GM12873 (cell line): Measurements from ENCODE around the gene MT1F.

Experiments used
- TF ChIP-seq, protein P1 (sequence below): IDR thresholded peaks from 2 replicates; pipeline ENCODE4 v1.5.1; 2012; ENCODE audit warnings: low read depth, mild to moderate bottlenecking, moderate library complexity, low read length, control low read depth; ENCODE audit not compliant: insufficient read depth; ENCODE audit errors: missing control alignments

Gene MT1F

DNA sequence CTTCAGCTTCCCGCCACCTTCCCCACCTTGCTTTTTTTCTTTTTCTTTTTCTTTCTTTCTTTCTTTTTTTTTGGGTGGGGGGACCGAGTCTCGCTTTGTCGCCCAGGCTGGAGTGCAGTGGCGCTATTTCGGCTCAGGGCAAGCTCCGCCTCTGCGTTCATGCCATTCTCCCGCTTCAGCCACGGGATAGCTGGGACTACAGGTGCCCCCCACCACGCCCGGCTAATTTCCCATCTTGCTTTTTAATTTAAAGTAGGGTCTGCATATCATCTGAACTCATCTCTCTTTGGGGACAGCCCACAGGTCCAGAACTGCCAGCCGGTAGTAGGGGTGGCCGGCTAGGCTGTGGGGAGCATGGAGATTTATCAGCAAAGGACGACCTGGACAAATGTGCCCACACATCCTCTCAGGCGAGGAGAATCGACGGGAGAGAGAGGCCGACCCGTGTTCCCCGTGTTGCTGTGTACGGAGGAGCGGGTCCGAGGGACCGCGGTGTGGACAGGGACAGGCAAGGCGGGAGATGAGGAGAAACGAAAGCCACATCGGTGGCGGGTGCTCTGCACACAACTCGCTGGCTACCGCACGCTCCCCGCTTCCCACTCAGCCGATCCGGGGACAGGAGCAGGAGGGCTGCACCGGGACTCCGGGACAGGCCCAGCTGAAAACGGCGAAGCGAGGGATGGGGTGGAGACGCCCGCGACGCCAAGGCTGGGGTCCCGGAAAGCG is 22.9 kb upstream of the MT1F start:
- TF ChIP-seq, protein P1, sequence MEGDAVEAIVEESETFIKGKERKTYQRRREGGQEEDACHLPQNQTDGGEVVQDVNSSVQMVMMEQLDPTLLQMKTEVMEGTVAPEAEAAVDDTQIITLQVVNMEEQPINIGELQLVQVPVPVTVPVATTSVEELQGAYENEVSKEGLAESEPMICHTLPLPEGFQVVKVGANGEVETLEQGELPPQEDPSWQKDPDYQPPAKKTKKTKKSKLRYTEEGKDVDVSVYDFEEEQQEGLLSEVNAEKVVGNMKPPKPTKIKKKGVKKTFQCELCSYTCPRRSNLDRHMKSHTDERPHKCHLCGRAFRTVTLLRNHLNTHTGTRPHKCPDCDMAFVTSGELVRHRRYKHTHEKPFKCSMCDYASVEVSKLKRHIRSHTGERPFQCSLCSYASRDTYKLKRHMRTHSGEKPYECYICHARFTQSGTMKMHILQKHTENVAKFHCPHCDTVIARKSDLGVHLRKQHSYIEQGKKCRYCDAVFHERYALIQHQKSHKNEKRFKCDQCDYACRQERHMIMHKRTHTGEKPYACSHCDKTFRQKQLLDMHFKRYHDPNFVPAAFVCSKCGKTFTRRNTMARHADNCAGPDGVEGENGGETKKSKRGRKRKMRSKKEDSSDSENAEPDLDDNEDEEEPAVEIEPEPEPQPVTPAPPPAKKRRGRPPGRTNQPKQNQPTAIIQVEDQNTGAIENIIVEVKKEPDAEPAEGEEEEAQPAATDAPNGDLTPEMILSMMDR: no peak

DNA sequence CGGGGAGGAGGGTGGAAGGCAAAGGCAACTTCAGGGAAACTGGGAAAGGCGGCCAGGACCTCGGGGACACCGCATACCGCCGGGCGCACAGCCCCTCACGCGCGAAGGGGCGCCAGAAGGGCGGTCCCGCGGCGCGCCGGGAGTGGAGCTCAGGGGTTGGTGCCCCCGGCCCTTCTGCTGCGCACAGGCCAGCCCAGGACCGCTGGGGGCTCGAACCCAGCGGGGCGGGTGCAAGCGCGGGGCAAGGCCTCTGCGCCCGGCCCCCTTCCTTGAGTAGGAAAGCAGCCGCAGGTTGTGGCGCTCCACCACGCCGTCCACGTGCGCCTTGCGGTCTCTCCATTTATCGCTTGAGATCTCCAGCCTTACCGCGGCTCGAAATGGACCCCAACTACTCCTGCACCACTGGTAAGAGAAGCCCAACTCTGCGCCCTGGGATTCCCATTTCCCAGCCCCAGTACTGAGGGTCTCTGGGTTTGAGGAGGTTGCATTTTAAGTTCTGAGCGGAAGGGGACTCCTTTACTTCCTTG is 22.3 kb upstream of the MT1F start:
- TF ChIP-seq, protein P1: no peak

DNA sequence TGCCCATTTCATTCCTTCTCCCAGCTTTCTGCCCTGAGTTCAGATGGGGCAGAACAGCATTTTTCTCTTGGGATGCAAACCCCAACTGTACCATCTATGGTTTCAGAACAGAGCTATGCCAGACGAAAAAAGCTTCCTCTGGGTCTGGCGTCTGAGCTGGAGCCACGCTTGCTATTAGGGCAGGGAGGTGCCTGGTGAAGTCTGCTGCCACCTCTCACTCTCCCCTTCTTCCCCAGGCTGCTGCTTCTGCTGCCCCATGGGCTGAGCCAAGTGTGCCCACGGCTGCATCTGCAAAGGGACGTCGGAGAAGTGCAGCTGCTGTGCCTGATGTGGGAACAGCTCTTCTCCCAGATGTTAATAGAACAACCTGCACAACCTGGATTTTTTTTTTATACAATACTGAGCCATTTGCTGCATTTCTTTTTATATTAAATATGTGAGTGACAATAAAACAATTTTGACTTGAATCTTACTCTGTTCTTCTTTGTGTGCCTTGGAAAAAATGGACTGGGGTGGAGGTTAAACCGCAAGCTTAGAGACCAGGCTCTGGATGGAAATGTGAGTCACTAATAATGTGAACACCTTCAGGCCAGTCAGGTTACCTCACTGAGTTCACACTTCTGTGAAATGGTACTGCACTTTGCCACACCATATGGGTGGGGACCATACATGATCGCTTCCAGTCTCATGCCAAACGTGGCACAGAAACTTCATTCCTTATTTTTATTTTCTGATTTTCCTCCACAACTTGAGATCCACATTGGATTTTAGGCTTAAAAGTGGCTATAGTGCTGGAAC is 20.9 kb upstream of the MT1F start:
- TF ChIP-seq, protein P1: no peak

DNA sequence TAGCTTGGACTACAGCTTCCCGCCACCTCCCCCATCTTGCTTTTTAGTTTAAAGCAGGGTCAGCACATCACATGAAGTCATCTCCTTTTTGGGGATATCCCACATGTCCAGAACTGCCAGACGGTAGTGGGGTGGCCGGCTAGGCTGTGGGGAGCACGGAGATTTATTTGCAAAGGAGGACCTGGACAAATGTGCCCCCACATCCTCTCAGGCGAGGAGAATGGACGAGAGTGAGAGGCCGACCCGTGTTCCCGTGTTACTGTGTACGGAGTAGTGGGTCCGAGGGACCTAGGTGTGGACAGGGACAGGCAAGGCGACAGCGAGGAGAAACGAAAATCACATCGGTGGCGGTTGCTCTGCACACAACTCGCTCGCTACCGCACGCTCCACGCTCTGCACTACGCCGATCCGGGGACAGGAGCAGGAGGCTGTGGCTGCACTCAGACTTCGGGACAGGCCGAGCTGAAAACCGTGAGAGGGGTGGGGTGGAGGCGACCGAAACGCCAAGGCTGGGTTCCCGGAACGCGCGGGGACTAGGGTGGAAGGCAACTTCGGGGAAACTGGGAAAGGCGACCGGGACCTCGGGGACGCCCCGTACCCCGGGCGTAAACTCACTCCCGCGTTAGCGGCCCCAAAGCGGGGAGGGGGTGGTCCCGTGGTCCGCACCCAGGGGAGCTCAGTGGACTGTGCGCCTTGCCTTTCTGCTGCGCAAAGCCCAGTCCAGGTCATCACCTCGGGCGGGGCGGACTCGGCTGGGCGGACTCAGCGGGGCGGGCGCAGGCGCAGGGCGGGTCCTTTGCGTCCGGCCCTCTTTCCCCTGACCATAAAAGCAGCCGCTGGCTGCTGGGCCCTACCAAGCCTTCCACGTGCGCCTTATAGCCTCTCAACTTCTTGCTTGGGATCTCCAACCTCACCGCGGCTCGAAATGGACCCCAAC is 19.7 kb upstream of the MT1F start, which contains the start of gene MT1A:
TSS of gene MT1A (plus strand) at position 853 of the 937 bp plus-strand sequence. CDS start at position 926, 73 bp downstream.
- TF ChIP-seq, protein P1: no peak

DNA sequence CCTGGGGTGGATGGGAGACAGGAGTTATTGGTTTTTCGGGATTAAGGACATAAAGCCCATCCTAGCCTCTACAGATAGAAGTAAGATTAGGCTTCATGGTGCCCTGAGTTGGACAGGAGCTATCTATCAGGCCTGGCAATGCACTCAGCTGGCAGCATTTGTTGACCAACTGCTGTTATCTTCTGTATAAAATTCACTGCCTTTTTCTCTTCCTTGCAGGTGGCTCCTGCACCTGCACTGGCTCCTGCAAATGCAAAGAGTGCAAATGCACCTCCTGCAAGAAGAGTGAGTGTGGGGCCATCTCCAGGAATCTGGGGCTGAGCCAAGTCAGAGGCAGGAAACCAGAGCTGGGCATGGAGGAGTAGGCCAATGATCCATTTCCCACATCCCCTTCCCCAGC is 18.7 kb upstream of the MT1F start:
- TF ChIP-seq, protein P1: no peak

DNA sequence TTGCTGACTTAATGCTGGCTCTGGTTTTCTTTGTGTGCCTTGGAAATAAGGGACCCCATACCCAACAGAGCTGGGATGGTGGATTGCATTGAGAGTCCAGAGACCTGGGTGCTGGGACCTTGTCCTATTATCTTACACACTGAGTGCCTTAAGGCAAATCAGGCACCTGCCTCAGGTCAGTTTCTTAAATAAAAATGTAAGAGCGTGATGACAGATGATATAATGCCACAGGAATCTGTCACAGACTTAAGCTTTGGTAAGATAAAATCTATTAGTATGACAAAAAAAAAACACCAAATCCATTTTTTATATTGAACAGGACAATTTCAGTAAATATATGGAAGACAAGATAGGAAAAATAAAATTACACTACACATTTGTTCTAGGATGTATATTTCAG is 17.7 kb upstream of the MT1F start:
- TF ChIP-seq, protein P1: no peak
